Neural progenitor cell (in vitro differentiated cells): ENCODE data around the gene AKAP9. TPM values are rescaled to one million over a fixed set of nuclear protein-coding genes. Genes with fewer than 3 reads are reported as not detected.
A peak's percentile ranks its signal among the peaks of the same experiment; 100 is the strongest.

Source experiments
- DNase-seq: peaks from one replicate; pipeline ENCODE4 v3.0.0-alpha.2; 2016; ENCODE audit warnings: low spot score
- H2AFZ ChIP-seq: fragments of 200-600 bp; sonication (generic); replicated peaks from 2 replicates; pipeline ENCODE4 v1.6.1; 2016; ENCODE audit warnings: antibody characterized with exemption
- H3F3A ChIP-seq: fragments of 200-600 bp; sonication (generic); 2 replicates; pipeline ENCODE4 v1.6.1; 2016; ENCODE audit warnings: antibody characterized with exemption, low read depth
- H3K27ac ChIP-seq: fragments of 200-600 bp; sonication (generic); 2 replicates; pipeline ENCODE4 v1.5.1; 2016; ENCODE audit warnings: mild to moderate bottlenecking
- H3K27me3 ChIP-seq: fragments of 200-600 bp; sonication (generic); 2 replicates; pipeline ENCODE4 v1.6.1; 2016; ENCODE audit warnings: mild to moderate bottlenecking, moderate library complexity
- H3K36me3 ChIP-seq: fragments of 200-600 bp; sonication (generic); 2 replicates; pipeline ENCODE4 v1.5.1; 2016
- H3K4me1 ChIP-seq: fragments of 200-600 bp; sonication (generic); 2 replicates; pipeline ENCODE4 v1.6.1; 2016; ENCODE audit warnings: mixed run types
- H3K4me2 ChIP-seq: fragments of 200-600 bp; sonication (generic); 2 replicates; pipeline ENCODE4 v1.6.1; 2016
- H3K4me3 ChIP-seq: fragments of 200-600 bp; sonication (generic); 2 replicates; pipeline ENCODE4 v1.5.1; 2016
- H3K79me2 ChIP-seq: fragments of 200-600 bp; sonication (generic); 2 replicates; pipeline ENCODE4 v1.6.1; 2016; ENCODE audit warnings: low read depth
- H3K9ac ChIP-seq: fragments of 200-600 bp; sonication (generic); 2 replicates; pipeline ENCODE4 v1.6.1; 2016
- H3K9me3 ChIP-seq: fragments of 200-600 bp; sonication (generic); 2 replicates; pipeline ENCODE4 v1.5.1; 2016; ENCODE audit warnings: low read depth
- H4K20me1 ChIP-seq: fragments of 200-600 bp; sonication (generic); 2 replicates; pipeline ENCODE4 v1.6.1; 2016; ENCODE audit warnings: low read depth
- H3K27ac Mint-ChIP-seq: 3 replicates; pipeline ENCODE4 v1.8.0; 2021; ENCODE audit warnings: mixed read lengths
- H3K27me3 Mint-ChIP-seq: 2 replicates; pipeline ENCODE4 v1.8.0; 2022; ENCODE audit warnings: low read depth, mild to moderate bottlenecking, inconsistent platforms, moderate library complexity, mixed read lengths; ENCODE audit not compliant: insufficient read depth
- H3K36me3 Mint-ChIP-seq: 3 replicates; pipeline ENCODE4 v1.8.0; 2021; ENCODE audit warnings: mixed read lengths
- H3K4me1 Mint-ChIP-seq: 3 replicates; pipeline ENCODE4 v1.8.0; 2021; ENCODE audit warnings: mixed read lengths
- H3K4me3 Mint-ChIP-seq: 3 replicates; pipeline ENCODE4 v1.8.0; 2021; ENCODE audit warnings: mild to moderate bottlenecking, moderate library complexity, mixed read lengths
- H3K9me3 Mint-ChIP-seq: 3 replicates; pipeline ENCODE4 v1.8.0; 2020; ENCODE audit warnings: mixed read lengths
- EZH2 ChIP-seq: fragments of 200-600 bp; sonication (generic); IDR thresholded peaks from 2 replicates; pipeline ENCODE4 v1.6.1; 2017; ENCODE audit warnings: antibody characterized with exemption, mild to moderate bottlenecking, moderate library complexity
- EZH2phosphoT487 ChIP-seq: fragments of 200-600 bp; sonication (generic); IDR thresholded peaks from 2 replicates; pipeline ENCODE4 v1.6.1; 2017; ENCODE audit warnings: antibody characterized with exemption
- total RNA-seq: library from RNA; depleted of rRNA; stranded (reverse); fragments of >200 nt; gene quantifications from 2 replicates; pipeline ENCODE4 v1.2.3, GENCODE V29; 2015; ENCODE audit warnings: low replicate concordance
- TF ChIP-seq, protein P1 (sequence below): fragments of 200-600 bp; sonication (generic); IDR thresholded peaks from 2 replicates; pipeline ENCODE4 v1.5.1; 2017; ENCODE audit warnings: antibody characterized with exemption, mild to moderate bottlenecking

Gene AKAP9
- total RNA-seq, 1 donor from 2014 or later = 93.4 TPM

DNA sequence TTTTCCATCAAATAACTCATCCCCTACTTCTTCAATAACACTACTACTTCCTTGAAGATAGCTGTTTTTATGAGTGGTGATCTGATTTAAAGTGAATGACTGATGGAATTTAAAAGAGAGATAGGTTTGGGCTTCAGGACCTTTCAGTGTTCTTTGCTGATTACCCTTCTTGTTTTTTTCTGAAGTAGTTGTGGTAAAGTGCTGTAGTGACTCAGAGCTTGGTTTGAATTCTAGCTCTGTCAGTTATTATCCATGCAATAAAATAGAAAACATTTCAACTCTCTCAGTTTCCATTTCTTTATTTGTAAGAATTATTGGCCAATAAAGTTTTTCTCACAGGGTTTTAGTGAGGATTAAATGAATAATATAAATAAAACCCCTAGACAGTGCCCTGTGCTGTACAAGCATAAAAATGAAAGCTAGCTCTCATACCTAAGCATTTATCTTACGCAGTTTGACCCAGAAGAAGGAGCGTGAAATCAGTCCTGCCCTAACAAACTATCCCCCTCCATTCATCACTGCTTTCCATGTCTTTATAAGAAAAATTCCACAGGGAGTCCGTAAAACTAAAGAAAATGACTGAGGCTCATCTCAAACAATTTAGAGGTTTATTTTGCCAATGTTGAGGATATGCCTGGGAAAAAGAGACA, 25.1 kb upstream of the AKAP9 start:
- no peaks in the 10 kb centered on the region for H3K36me3 Mint-ChIP-seq
- H2AFZ ChIP-seq = peak overlapping the region; percentile 32

DNA sequence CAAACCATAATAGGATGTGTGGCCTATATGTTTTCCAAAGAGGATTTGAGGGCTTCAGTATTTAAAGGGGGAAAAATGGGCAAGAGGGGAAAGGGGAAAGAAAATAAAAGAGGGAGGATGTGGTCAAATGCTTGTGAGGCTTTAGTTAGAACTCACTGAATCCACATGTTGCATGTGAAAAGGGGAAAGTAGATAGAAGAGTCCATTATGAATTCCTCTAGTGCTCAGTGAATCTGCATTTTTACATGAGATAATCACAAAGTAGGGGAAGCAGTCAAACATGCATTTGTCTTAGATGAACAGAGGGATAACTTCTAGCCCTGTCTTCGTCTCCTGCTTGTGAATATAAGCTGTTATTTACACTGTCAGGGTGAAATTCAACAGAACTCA, 24.6 kb upstream of the AKAP9 start:
- Histone ChIP-seq H3K27me3 (no peaks in the 10 kb centered on the region), H3K79me2 (no peaks in the 10 kb centered on the region), H3K9ac (no peak overlapping the region), H2AFZ (no peak overlapping the region), H3K9me3 (no peaks in the 10 kb centered on the region), H3K4me1 (no peaks in the 10 kb centered on the region), H3K4me2 (no peak overlapping the region), H3K36me3 (no peaks in the 10 kb centered on the region), H4K20me1 (no peaks in the 10 kb centered on the region), H3K4me3 (no peak overlapping the region), H3K27ac (no peak overlapping the region), H3F3A (no peaks in the 10 kb centered on the region)
- TF ChIP-seq EZH2 (no peak), EZH2phosphoT487 (no peak)
- TF ChIP-seq, protein P1, sequence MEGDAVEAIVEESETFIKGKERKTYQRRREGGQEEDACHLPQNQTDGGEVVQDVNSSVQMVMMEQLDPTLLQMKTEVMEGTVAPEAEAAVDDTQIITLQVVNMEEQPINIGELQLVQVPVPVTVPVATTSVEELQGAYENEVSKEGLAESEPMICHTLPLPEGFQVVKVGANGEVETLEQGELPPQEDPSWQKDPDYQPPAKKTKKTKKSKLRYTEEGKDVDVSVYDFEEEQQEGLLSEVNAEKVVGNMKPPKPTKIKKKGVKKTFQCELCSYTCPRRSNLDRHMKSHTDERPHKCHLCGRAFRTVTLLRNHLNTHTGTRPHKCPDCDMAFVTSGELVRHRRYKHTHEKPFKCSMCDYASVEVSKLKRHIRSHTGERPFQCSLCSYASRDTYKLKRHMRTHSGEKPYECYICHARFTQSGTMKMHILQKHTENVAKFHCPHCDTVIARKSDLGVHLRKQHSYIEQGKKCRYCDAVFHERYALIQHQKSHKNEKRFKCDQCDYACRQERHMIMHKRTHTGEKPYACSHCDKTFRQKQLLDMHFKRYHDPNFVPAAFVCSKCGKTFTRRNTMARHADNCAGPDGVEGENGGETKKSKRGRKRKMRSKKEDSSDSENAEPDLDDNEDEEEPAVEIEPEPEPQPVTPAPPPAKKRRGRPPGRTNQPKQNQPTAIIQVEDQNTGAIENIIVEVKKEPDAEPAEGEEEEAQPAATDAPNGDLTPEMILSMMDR = no peak
- H3K9me3 Mint-ChIP-seq = no peaks in the 10 kb centered on the region
- no peaks in the 10 kb centered on the region for H3K27me3 Mint-ChIP-seq
- H3K27ac Mint-ChIP-seq = no peak overlapping the region
- H3K36me3 Mint-ChIP-seq = no peaks in the 10 kb centered on the region
- DNase-seq = no peak
- peaks cover 7% of the 10 kb centered on the region for H3K4me1 Mint-ChIP-seq
- no peak overlapping the region for H3K4me3 Mint-ChIP-seq

More for the DNA sequence above, 25.1 kb upstream of the AKAP9 start:
- no peaks in the 10 kb centered on the region for H3K36me3 ChIP-seq
- no peaks in the 10 kb centered on the region for H3K9me3 ChIP-seq
- no peak for DNase-seq
- H3K27me3 ChIP-seq = no peaks in the 10 kb centered on the region
- no peaks in the 10 kb centered on the region for H3K79me2 ChIP-seq
- H3K9me3 Mint-ChIP-seq = no peaks in the 10 kb centered on the region
- H3F3A ChIP-seq = no peaks in the 10 kb centered on the region
- TF ChIP-seq EZH2 = no peak
- TF ChIP-seq, protein P1 = no peak
- no peak for TF ChIP-seq EZH2phosphoT487
- no peak overlapping the region for H3K4me2 ChIP-seq
- no peak overlapping the region for H3K4me3 ChIP-seq
- H4K20me1 ChIP-seq = no peaks in the 10 kb centered on the region
- no peak overlapping the region for H3K27ac ChIP-seq
- H3K4me1 Mint-ChIP-seq = peaks cover 7% of the 10 kb centered on the region
- no peak overlapping the region for H3K4me3 Mint-ChIP-seq
- no peak overlapping the region for H3K9ac ChIP-seq
- no peaks in the 10 kb centered on the region for H3K4me1 ChIP-seq
- no peaks in the 10 kb centered on the region for H3K27me3 Mint-ChIP-seq
- H3K27ac Mint-ChIP-seq = no peak overlapping the region

DNA sequence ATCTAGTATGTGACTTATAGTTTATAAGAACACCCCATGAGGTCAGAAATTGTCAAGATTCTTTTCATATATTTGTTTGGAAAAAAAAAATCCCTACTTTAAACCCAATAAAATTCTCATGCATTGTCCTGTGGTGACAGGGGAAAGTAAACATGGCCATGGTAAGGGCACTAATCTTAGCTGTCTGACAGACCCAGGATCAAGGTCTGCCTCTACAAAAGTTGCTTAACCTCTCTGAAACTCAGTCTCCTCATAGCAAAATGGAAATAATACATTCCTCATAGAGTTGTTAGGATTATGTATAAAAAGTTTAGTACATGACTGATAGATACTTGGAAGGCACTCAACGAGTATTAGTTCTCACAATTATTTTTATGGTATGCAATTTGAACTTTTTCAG, 22.3 kb upstream of the AKAP9 start:
- TF ChIP-seq, protein P1 = no peak
- TF ChIP-seq EZH2 (no peak), EZH2phosphoT487 (no peak)

More for the DNA sequence above, 22.3 kb upstream of the AKAP9 start:
- no peaks in the 10 kb centered on the region for H3K36me3 ChIP-seq
- H2AFZ ChIP-seq = no peak overlapping the region
- no peaks in the 10 kb centered on the region for H3K27me3 ChIP-seq
- Mint-ChIP-seq H3K4me3 (no peak overlapping the region), H3K27ac (no peak overlapping the region), H3K4me1 (peaks cover 7% of the 10 kb centered on the region), H3K36me3 (no peaks in the 10 kb centered on the region), H3K27me3 (peaks cover 2% of the 10 kb centered on the region), H3K9me3 (no peaks in the 10 kb centered on the region)
- H4K20me1 ChIP-seq = no peaks in the 10 kb centered on the region
- peaks cover 4% of the 10 kb centered on the region for H3K4me1 ChIP-seq
- no peak overlapping the region for H3K4me2 ChIP-seq
- no peak overlapping the region for H3K27ac ChIP-seq
- no peaks in the 10 kb centered on the region for H3K79me2 ChIP-seq
- no peaks in the 10 kb centered on the region for H3F3A ChIP-seq
- H3K9ac ChIP-seq = no peak overlapping the region
- no peak for DNase-seq
- H3K4me3 ChIP-seq = no peak overlapping the region
- no peaks in the 10 kb centered on the region for H3K9me3 ChIP-seq
